ENCODE measurements around the gene GRIA2.

DNA sequence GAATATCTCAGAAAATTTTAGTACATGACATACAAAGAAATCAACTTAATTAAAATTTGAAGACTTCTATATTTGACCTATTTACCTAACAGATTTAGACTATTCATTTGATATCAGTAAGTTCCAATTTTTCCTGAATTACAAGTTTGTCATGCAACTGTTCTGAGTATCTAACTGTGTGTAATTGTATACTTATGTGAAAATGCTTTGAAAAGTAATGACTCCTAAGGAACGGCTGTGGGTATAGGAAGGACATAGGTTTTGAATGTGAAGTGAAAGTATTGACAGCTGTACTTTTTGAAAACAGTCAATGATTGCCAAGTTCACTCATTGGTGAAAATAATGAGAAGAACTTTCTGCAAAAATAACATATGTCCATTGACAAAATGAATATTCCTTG, 2.9 kb downstream of the GRIA2 start:
- TF ChIP-seq, protein P1, sequence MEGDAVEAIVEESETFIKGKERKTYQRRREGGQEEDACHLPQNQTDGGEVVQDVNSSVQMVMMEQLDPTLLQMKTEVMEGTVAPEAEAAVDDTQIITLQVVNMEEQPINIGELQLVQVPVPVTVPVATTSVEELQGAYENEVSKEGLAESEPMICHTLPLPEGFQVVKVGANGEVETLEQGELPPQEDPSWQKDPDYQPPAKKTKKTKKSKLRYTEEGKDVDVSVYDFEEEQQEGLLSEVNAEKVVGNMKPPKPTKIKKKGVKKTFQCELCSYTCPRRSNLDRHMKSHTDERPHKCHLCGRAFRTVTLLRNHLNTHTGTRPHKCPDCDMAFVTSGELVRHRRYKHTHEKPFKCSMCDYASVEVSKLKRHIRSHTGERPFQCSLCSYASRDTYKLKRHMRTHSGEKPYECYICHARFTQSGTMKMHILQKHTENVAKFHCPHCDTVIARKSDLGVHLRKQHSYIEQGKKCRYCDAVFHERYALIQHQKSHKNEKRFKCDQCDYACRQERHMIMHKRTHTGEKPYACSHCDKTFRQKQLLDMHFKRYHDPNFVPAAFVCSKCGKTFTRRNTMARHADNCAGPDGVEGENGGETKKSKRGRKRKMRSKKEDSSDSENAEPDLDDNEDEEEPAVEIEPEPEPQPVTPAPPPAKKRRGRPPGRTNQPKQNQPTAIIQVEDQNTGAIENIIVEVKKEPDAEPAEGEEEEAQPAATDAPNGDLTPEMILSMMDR (IDR thresholded peaks at IDR 0.05; ENCODE audit: low read length), result no peak
- TF ChIP-seq EZH2 (optimal IDR thresholded peaks at IDR 0.05; ENCODE audit: low read depth, low read length) (no peak), EZH2phosphoT487 (IDR thresholded peaks at IDR 0.05; ENCODE audit: low read length) (no peak)

All from MM.1S (cell line).